ENCODE results near the gene GIGYF2. TPM values are rescaled to one million over a fixed set of nuclear protein-coding genes. Genes with fewer than 3 reads are reported as not detected.
A peak's percentile ranks its signal among the peaks of the same experiment; 100 is the strongest.
"Not testable (repeated sequence)": the region's sequence is repeated elsewhere in the genome, so short reads cannot be mapped to it uniquely, and the experiment has no call there.

The GIGYF2 gene
- total and polyA plus RNA-seq, 3 experiments from 2014 or later: 27.2 to 55.8 (median 54.7) TPM

DNA sequence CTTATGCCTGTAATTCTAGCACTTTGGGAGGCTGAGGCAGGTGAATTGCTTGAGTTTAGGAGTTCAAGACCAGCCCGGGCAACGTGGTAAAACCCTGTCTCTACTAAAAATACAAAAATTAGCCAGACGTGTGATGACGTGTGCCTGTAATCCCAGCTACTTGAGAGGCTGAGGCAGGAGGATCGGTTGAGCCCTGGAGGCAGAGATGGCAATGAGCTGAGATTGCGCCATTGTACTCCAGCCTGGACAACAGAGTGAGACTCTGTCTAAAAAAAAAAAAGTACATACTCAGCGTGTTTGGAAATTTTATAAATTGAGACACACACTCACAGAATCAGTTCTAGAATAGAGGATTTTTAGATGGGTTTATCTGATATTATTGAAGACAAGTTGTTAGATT is 17.1 kb upstream of the GIGYF2 start:
- no peak overlapping the region for H3K27ac ChIP-seq (ENCODE audit: low read depth, low read length)
- Mint-ChIP-seq H3K4me3 (no peak overlapping the region), H3K4me1 (peaks cover 0 to 2% (median 0%) of the 10 kb centered on the region in 3 donors), H3K27me3 (peaks cover 10 to 37% of the 10 kb centered on the region in 2 donors), H3K27ac (no peak overlapping the region), H3K36me3 (no peaks in the 10 kb centered on the region), H3K9me3 (no peaks in the 10 kb centered on the region)
- no peaks in the 10 kb centered on the region for H3K4me1 ChIP-seq (ENCODE audit: insufficient read depth, low read length)
- no peak for DNase-seq
- no peak overlapping the region for H3K4me3 ChIP-seq (ENCODE audit: low read length)
- H3K27me3 ChIP-seq (ENCODE audit: insufficient read depth, low read length, poor library complexity, severe bottlenecking): no peaks in the 10 kb centered on the region
- POLR2A ChIA-PET: no interaction called here
- CTCF ChIA-PET: no interaction called here
- no peaks in the 10 kb centered on the region for H3K36me3 ChIP-seq (ENCODE audit: insufficient read depth, low read length)
- no peaks in the 10 kb centered on the region for H3K9me3 ChIP-seq (ENCODE audit: low read length)

GRCh38 chr2:232681527-232681926 is 15.6 kb upstream of the GIGYF2 start:
- Mint-ChIP-seq H3K9me3 (no peaks in the 10 kb centered on the region), H3K4me1 (peaks cover 0 to 1% (median 0%) of the 10 kb centered on the region in 3 donors), H3K27me3 (peaks cover 8 to 35% of the 10 kb centered on the region in 2 donors), H3K4me3 (no peak overlapping the region), H3K27ac (no peak overlapping the region), H3K36me3 (no peaks in the 10 kb centered on the region)
- Histone ChIP-seq H3K36me3 (ENCODE audit: insufficient read depth, low read length) (no peaks in the 10 kb centered on the region), H3K27ac (ENCODE audit: low read depth, low read length) (no peak overlapping the region), H3K4me1 (ENCODE audit: insufficient read depth, low read length) (no peaks in the 10 kb centered on the region), H3K4me3 (ENCODE audit: low read length) (no peak overlapping the region), H3K9me3 (ENCODE audit: low read length) (no peaks in the 10 kb centered on the region), H3K27me3 (ENCODE audit: insufficient read depth, low read length, poor library complexity, severe bottlenecking) (no peaks in the 10 kb centered on the region)
- CTCF ChIA-PET: no interaction called here
- POLR2A ChIA-PET: no interaction called here
- DNase-seq: no peak

- no peak overlapping the region for H3K27ac Mint-ChIP-seq
- Histone ChIP-seq H3K27ac (ENCODE audit: low read depth, low read length) (no peak overlapping the region), H3K4me3 (ENCODE audit: low read length) (no peak overlapping the region), H3K4me1 (ENCODE audit: insufficient read depth, low read length) (no peaks in the 10 kb centered on the region), H3K27me3 (ENCODE audit: insufficient read depth, low read length, poor library complexity, severe bottlenecking) (no peaks in the 10 kb centered on the region), H3K9me3 (ENCODE audit: low read length) (no peaks in the 10 kb centered on the region), H3K36me3 (ENCODE audit: insufficient read depth, low read length) (no peaks in the 10 kb centered on the region)
- no peaks in the 10 kb centered on the region for H3K9me3 Mint-ChIP-seq
- DNase-seq: no peak
- H3K4me3 Mint-ChIP-seq: no peak overlapping the region
- CTCF ChIA-PET: interaction anchor here (1.2 kb wide), 1 partner anchor 72 kb away, joined by 3 read pairs; no protein-coding TSS in a partner anchor
- H3K4me1 Mint-ChIP-seq: no peaks in the 10 kb centered on the region
- H3K36me3 Mint-ChIP-seq: no peaks in the 10 kb centered on the region
- peaks cover 8 to 33% of the 10 kb centered on the region in 2 donors for H3K27me3 Mint-ChIP-seq
- POLR2A ChIA-PET: no interaction called here
Measured at GRCh38 chr2:232683368-232683767, 13.8 kb upstream of the GIGYF2 start.

DNA sequence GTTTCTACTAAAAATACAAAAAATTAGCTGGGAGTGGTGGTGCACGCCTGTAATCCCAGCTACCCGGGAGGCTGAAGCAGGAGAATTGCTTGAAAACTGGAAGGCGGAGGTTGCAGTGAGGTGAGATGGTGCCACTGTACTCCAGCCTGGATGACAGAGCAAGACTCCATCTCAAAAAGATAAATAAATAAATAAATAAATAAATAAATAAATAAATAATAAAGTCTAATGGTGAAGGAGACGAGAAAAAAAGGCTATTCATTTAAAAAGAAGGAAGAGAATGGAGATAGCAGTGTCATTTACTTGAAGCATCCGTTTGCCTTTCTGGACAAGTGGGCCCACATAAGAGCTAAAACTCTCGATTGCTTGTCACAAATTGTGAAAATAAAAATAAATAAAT is 11.7 kb upstream of the GIGYF2 start:
- H3K9me3 Mint-ChIP-seq; POLR2A ChIA-PET; H3K27ac ChIP-seq (ENCODE audit: low read depth, low read length): not testable (repeated sequence)

DNA sequence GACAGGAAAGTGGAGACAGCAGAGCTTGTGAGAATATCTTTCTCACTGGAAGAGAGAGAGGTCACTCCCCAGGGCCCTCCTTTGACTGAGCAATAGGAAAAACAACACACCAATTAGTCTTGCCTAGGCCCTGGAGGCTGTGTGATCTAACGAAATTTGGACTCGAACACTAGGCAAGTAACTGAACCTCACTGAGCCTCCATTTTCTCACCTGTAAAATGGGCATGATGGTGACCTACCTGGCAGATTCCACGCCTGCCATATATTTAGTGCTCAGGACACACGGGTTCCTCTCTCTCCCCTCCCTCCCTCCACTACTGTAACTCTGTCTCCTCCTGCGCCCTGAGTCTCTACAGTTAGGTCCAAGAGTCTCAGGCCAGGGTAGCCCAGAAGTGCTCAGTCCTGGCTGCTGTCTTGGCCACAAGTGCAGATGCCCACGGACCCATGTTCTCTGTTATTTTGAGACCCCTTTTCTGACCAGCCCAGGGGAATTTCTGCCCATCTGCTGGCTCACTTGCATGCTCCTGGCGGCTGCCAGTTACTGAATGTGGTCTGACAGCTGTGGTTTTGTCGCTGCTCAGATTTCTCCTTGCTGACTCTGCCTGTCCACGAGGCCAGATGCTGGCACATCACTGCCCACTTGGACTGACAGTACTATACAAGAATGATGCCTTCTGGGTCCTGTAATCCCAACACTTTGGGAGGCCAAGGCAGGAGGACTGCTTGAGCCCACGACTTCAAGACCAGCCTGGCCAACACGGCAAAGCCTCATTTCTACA is 9.6 kb upstream of the GIGYF2 start:
- Mint-ChIP-seq H3K36me3 (no peaks in the 10 kb centered on the region), H3K27ac (no peak overlapping the region), H3K4me3 (no peak overlapping the region), H3K9me3 (peaks cover 0 to 2% (median 0%) of the 10 kb centered on the region in 5 donors), H3K27me3 (peaks cover 2 to 10% of the 10 kb centered on the region in 2 donors), H3K4me1 (no peaks in the 10 kb centered on the region)
- H3K27ac ChIP-seq (ENCODE audit: low read depth, low read length): no peak overlapping the region
- H3K4me1 ChIP-seq (ENCODE audit: insufficient read depth, low read length): no peaks in the 10 kb centered on the region
- no peaks in the 10 kb centered on the region for H3K27me3 ChIP-seq (ENCODE audit: insufficient read depth, low read length, poor library complexity, severe bottlenecking)
- no peaks in the 10 kb centered on the region for H3K36me3 ChIP-seq (ENCODE audit: insufficient read depth, low read length)
- ChIA-PET POLR2A (interaction anchor here (0.7 kb wide), 1 partner anchor 334 kb away, joined by 3 read pairs; no protein-coding TSS in a partner anchor), CTCF (no interaction called here)
- H3K9me3 ChIP-seq (ENCODE audit: low read length): no peaks in the 10 kb centered on the region
- no peak for DNase-seq
- H3K4me3 ChIP-seq (ENCODE audit: low read length): no peak overlapping the region

More for the DNA sequence above, 11.7 kb upstream of the GIGYF2 start:
- H3K36me3 ChIP-seq (ENCODE audit: insufficient read depth, low read length); DNase-seq; H3K27me3 ChIP-seq (ENCODE audit: insufficient read depth, low read length, poor library complexity, severe bottlenecking); H3K36me3 Mint-ChIP-seq; H3K4me3 Mint-ChIP-seq; H3K4me3 ChIP-seq (ENCODE audit: low read length); H3K9me3 ChIP-seq (ENCODE audit: low read length); H3K4me1 Mint-ChIP-seq; CTCF ChIA-PET; H3K4me1 ChIP-seq (ENCODE audit: insufficient read depth, low read length): not testable (repeated sequence)
- peak overlapping the region in 1 of 8 donors; percentile 74 for H3K27ac Mint-ChIP-seq
- peaks cover 6 to 20% of the 10 kb centered on the region in 2 donors for H3K27me3 Mint-ChIP-seq

- DNase-seq: no peak
- Mint-ChIP-seq H3K4me1 (no peaks in the 10 kb centered on the region), H3K27me3 (peaks cover under 1 to 6% of the 10 kb centered on the region in 2 donors), H3K27ac (no peak overlapping the region), H3K4me3 (no peak overlapping the region), H3K36me3 (no peaks in the 10 kb centered on the region), H3K9me3 (peaks cover 0 to 2% (median 0%) of the 10 kb centered on the region in 5 donors)
- Histone ChIP-seq H3K27ac (ENCODE audit: low read depth, low read length) (no peak overlapping the region), H3K4me3 (ENCODE audit: low read length) (no peak overlapping the region), H3K36me3 (ENCODE audit: insufficient read depth, low read length) (no peaks in the 10 kb centered on the region), H3K4me1 (ENCODE audit: insufficient read depth, low read length) (no peaks in the 10 kb centered on the region), H3K9me3 (ENCODE audit: low read length) (no peaks in the 10 kb centered on the region), H3K27me3 (ENCODE audit: insufficient read depth, low read length, poor library complexity, severe bottlenecking) (no peaks in the 10 kb centered on the region)
- ChIA-PET POLR2A (no interaction called here), CTCF (no interaction called here)
Measured at GRCh38 chr2:232688201-232688600, 8.9 kb upstream of the GIGYF2 start.

DNA sequence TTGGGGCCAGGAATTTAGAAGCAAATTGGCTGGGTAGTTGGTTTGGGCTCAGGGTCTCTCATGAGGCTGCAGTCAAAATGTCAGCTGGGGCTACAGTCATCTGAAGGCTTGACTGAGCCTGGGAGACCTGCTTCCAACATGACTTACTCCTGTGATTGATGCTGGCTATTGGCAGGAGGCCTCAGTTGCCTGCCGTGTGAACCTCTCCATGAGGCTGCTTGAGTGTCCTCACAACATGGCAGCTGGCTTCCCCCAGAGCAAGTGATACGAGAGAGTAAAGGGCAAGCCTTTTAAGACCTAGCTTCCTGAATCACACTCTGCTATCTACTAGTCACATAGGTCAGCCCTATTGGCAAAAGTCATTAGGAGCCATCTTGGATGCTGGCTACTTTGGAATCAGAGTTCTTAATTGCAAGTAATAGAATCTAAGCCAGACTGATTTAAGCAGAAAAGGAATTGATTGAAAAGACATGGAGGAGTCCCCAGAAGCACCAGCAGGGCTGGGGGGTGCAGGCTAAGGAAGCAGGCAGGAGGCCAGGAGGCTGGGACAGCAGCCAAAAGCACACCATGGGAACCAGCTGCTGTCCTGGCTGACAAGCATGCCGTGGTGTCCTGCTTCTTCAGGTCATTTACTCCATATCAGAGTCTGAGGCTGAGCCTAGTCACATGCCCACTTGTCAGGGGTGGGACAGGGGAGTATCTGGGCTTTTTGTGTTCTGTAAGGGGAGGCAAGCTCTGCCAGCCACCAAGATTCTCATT is 7.8 kb upstream of the GIGYF2 start:
- Mint-ChIP-seq H3K9me3 (peaks cover 0 to 2% (median 0%) of the 10 kb centered on the region in 5 donors), H3K4me3 (no peak overlapping the region), H3K4me1 (no peaks in the 10 kb centered on the region), H3K27me3 (no peaks in the 10 kb centered on the region), H3K36me3 (no peaks in the 10 kb centered on the region), H3K27ac (peak overlapping the region in 1 of 8 donors; percentile 38)
- Histone ChIP-seq H3K36me3 (ENCODE audit: insufficient read depth, low read length) (no peaks in the 10 kb centered on the region), H3K4me3 (ENCODE audit: low read length) (no peak overlapping the region), H3K27ac (ENCODE audit: low read depth, low read length) (no peak overlapping the region), H3K4me1 (ENCODE audit: insufficient read depth, low read length) (no peaks in the 10 kb centered on the region), H3K27me3 (ENCODE audit: insufficient read depth, low read length, poor library complexity, severe bottlenecking) (no peaks in the 10 kb centered on the region), H3K9me3 (ENCODE audit: low read length) (no peaks in the 10 kb centered on the region)
- DNase-seq: no peak
- ChIA-PET POLR2A (no interaction called here), CTCF (no interaction called here)

DNA sequence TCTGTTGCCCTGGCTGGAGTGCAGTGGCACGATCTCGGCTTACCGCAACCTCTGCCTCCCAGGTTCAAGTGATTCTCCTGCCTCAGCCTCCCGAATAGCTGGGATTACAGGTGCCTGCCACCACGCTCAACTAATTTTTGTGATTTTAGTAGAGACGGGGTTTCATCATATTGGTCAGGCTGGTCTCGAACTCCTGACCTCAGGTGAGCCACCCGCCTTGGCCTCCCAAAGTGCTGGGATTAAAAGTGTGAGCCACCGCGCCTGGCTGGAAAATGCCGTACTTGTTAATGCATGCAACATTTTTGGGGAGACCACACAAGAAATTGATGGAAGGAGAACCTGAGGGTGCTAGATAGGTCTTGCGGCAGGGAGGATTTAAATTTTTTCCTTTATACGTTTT is 6.0 kb upstream of the GIGYF2 start:
- H3K27ac Mint-ChIP-seq; CTCF ChIA-PET; H3K4me3 ChIP-seq (ENCODE audit: low read length); DNase-seq; H3K9me3 ChIP-seq (ENCODE audit: low read length); H3K4me1 ChIP-seq (ENCODE audit: insufficient read depth, low read length); H3K9me3 Mint-ChIP-seq; H3K4me3 Mint-ChIP-seq; H3K27me3 Mint-ChIP-seq; H3K36me3 ChIP-seq (ENCODE audit: insufficient read depth, low read length); H3K36me3 Mint-ChIP-seq; H3K27me3 ChIP-seq (ENCODE audit: insufficient read depth, low read length, poor library complexity, severe bottlenecking); H3K4me1 Mint-ChIP-seq; POLR2A ChIA-PET; H3K27ac ChIP-seq (ENCODE audit: low read depth, low read length): not testable (repeated sequence)

All from CD8-positive, alpha-beta memory T cell (primary cell).